Measurements from ENCODE around the gene ARHGEF2.
A peak's percentile ranks its signal among the peaks of the same experiment; 100 is the strongest.
"Not testable (repeated sequence)": the region's sequence is repeated elsewhere in the genome, so short reads cannot be mapped to it uniquely, and the experiment has no call there.

ARHGEF2 gene

GRCh38 chr1:155989242-155990004, 11.1 kb upstream of the ARHGEF2 start:
- Histone ChIP-seq H3K4me3 (ENCODE audit: low read length) (peak overlapping the region; percentile 62), H3K9me3 (replicated peaks; ENCODE audit: low read length) (no peaks in the 10 kb centered on the region), H3K27me3 (ENCODE audit: control insufficient read depth, insufficient read depth, low read length) (no peaks in the 10 kb centered on the region), H3K9ac (ENCODE audit: low read depth, low read length) (peak overlapping the region; percentile 35), H3K4me1 (ENCODE audit: control insufficient read depth, insufficient read depth, low read length) (peaks cover 11% of the 10 kb centered on the region), H3K4me2 (ENCODE audit: low read length) (peak overlapping the region; percentile 80), H3K36me3 (ENCODE audit: insufficient read depth, low read length) (no peaks in the 10 kb centered on the region)

- H3K4me2 ChIP-seq (ENCODE audit: low read length); H3K4me3 ChIP-seq (ENCODE audit: low read length); H3K36me3 ChIP-seq (ENCODE audit: insufficient read depth, low read length); H3K27me3 ChIP-seq (ENCODE audit: control insufficient read depth, insufficient read depth, low read length); H3K9me3 ChIP-seq (replicated peaks; ENCODE audit: low read length); H3K9ac ChIP-seq (ENCODE audit: low read depth, low read length): not testable (repeated sequence)
- peaks cover 48% of the 10 kb centered on the region for H3K4me1 ChIP-seq (ENCODE audit: control insufficient read depth, insufficient read depth, low read length)
These were observed 6.7 kb upstream of the ARHGEF2 start for GRCh38 chr1:155984903-155985645.

- no peak overlapping the region for H3K4me3 ChIP-seq (ENCODE audit: low read length)
- no peak overlapping the region for H3K9ac ChIP-seq (ENCODE audit: low read depth, low read length)
- H3K27me3 ChIP-seq (ENCODE audit: control insufficient read depth, insufficient read depth, low read length): no peaks in the 10 kb centered on the region
- no peak overlapping the region for H3K4me2 ChIP-seq (ENCODE audit: low read length)
- H3K4me1 ChIP-seq (ENCODE audit: control insufficient read depth, insufficient read depth, low read length): peaks cover 56% of the 10 kb centered on the region
- no peaks in the 10 kb centered on the region for H3K9me3 ChIP-seq (replicated peaks; ENCODE audit: low read length)
- H3K36me3 ChIP-seq (ENCODE audit: insufficient read depth, low read length): no peaks in the 10 kb centered on the region
These were observed 6.0 kb upstream of the ARHGEF2 start for GRCh38 chr1:155984341-155984740.

- no peaks in the 10 kb centered on the region for H3K27me3 ChIP-seq (ENCODE audit: control insufficient read depth, insufficient read depth, low read length)
- H3K4me1 ChIP-seq (ENCODE audit: control insufficient read depth, insufficient read depth, low read length): peaks cover 56% of the 10 kb centered on the region
- no peaks in the 10 kb centered on the region for H3K36me3 ChIP-seq (ENCODE audit: insufficient read depth, low read length)
- no peaks in the 10 kb centered on the region for H3K9me3 ChIP-seq (replicated peaks; ENCODE audit: low read length)
- peak overlapping the region; percentile 99 for H3K4me2 ChIP-seq (ENCODE audit: low read length)
- peak overlapping the region; percentile 54 for H3K9ac ChIP-seq (ENCODE audit: low read depth, low read length)
- H3K4me3 ChIP-seq (ENCODE audit: low read length): peak overlapping the region; percentile 40
These were observed 5.1 kb upstream of the ARHGEF2 start for GRCh38 chr1:155983191-155984024.

GRCh38 chr1:155982106-155982505, 3.8 kb upstream of the ARHGEF2 start:
- Histone ChIP-seq H3K9ac (ENCODE audit: low read depth, low read length) (no peak overlapping the region), H3K36me3 (ENCODE audit: insufficient read depth, low read length) (no peaks in the 10 kb centered on the region), H3K9me3 (replicated peaks; ENCODE audit: low read length) (no peaks in the 10 kb centered on the region), H3K4me3 (ENCODE audit: low read length) (peak overlapping the region; percentile 25), H3K27me3 (ENCODE audit: control insufficient read depth, insufficient read depth, low read length) (no peaks in the 10 kb centered on the region), H3K4me1 (ENCODE audit: control insufficient read depth, insufficient read depth, low read length) (peaks cover 59% of the 10 kb centered on the region), H3K4me2 (ENCODE audit: low read length) (peak overlapping the region; percentile 99)

GRCh38 chr1:155981266-155982088, 3.1 kb upstream of the ARHGEF2 start:
- Histone ChIP-seq H3K4me2 (ENCODE audit: low read length) (peak overlapping the region; percentile 99), H3K36me3 (ENCODE audit: insufficient read depth, low read length) (no peaks in the 10 kb centered on the region), H3K4me1 (ENCODE audit: control insufficient read depth, insufficient read depth, low read length) (peaks cover 64% of the 10 kb centered on the region), H3K4me3 (ENCODE audit: low read length) (peak overlapping the region; percentile 25), H3K9me3 (replicated peaks; ENCODE audit: low read length) (no peaks in the 10 kb centered on the region), H3K27me3 (ENCODE audit: control insufficient read depth, insufficient read depth, low read length) (no peaks in the 10 kb centered on the region), H3K9ac (ENCODE audit: low read depth, low read length) (no peak overlapping the region)

DNA sequence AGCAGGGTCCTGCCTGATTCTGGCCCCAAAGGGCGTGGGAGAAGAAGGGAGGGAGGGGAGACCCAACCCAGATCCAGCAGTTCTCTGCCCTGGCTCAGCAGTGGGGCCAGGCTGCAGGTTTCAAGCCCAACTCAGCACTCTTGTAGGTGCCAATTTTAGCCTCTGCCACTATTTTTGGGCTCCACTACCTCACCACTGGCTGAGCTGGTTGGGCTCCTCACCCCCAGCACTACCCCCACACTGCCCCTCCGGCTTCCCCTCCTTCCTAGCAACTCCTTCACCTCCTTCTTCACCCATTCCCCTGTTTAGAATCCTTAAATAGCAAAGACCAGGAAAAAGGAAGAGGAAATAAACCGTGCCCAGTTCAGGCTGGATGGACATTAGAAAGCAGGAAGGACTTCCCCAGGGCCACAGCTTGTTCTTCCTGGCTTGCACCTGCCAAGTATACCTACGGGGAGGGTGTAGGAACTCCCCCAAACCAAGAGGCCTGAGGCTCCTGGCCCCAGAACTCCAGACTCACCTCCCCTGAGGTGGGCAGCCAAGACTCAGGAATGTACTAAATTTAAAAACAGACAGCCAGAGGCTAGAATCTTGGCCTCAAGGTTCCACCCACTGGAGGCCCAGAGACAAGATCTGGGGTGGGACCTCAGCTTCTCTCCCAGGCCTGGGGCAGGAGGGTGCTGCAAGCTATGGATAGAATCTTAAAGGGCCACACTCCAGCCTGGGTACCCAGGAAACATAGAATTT, 1.4 kb upstream of the ARHGEF2 start:
- H3K9me3 ChIP-seq (replicated peaks; ENCODE audit: low read length): no peaks in the 10 kb centered on the region
- H3K9ac ChIP-seq (ENCODE audit: low read depth, low read length): peak overlapping the region; percentile 92
- peak overlapping the region; percentile 88 for H3K4me3 ChIP-seq (ENCODE audit: low read length)
- H3K36me3 ChIP-seq (ENCODE audit: insufficient read depth, low read length): no peaks in the 10 kb centered on the region
- no peaks in the 10 kb centered on the region for H3K27me3 ChIP-seq (ENCODE audit: control insufficient read depth, insufficient read depth, low read length)
- H3K4me2 ChIP-seq (ENCODE audit: low read length): peak overlapping the region; percentile 99
- peaks cover 81% of the 10 kb centered on the region for H3K4me1 ChIP-seq (ENCODE audit: control insufficient read depth, insufficient read depth, low read length)

DNA sequence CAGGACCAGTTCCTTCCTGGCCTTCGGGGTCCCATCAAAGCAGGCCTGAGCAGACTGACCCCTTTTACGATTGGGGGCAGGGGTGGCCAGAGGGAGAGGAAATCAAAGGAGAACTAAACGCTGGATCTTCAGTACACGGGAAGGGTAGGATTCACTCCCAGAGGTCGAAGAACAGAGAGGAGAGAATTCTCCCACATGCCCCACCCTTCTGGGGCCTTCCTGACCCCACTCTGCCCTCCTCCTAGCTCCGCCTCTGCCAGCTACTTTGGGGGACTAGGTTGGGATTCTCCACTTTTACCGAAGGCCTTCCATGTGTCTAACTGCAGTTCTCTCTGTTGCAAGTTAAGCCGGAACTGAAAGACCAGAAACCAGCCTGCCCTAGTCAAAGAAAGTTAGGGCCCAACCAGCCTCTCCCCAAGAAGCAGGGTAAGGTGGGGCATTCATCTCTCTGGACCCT, 654 bp upstream of the ARHGEF2 start:
- Histone ChIP-seq H3K9me3 (replicated peaks; ENCODE audit: low read length) (no peaks in the 10 kb centered on the region), H3K4me1 (ENCODE audit: control insufficient read depth, insufficient read depth, low read length) (peaks cover 86% of the 10 kb centered on the region), H3K4me2 (ENCODE audit: low read length) (peak overlapping the region; percentile 99), H3K36me3 (ENCODE audit: insufficient read depth, low read length) (no peaks in the 10 kb centered on the region), H3K4me3 (ENCODE audit: low read length) (peak overlapping the region; percentile 88), H3K27me3 (ENCODE audit: control insufficient read depth, insufficient read depth, low read length) (no peaks in the 10 kb centered on the region), H3K9ac (ENCODE audit: low read depth, low read length) (peak overlapping the region; percentile 92)

DNA sequence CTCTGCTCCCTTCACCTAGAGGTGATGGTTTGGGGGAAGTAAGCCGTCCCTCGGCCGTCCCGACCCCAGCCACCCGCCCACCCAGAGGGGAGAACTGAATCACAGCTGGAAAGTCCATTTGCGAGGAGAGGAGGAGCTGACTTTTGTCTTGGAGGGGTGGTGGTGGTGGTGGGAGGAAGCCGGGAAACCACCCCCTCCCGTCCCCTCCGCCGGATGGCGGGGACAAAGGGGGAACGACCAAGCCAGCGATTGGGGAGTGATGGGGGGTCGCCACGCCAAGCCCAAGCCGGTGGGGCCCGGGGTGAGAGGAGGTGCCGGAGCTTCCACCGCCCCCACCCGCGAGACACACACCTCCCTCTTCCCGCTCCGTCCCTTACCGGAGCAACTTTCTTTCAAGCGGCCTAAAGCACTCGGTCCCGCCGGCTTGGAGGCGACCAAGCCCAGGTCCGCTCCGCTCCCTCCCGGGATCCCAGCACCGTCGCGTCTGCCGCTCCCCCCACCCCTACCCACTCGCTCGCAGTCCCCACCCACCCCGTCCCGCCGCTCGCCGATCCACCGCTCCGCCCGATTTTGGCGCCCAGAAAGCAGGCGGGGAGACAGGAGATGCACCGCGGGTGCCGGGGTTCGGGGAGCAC, 540 bp downstream of the ARHGEF2 start:
- peak overlapping the region; percentile 99 for H3K4me2 ChIP-seq (ENCODE audit: low read length)
- peaks cover 1% of the 10 kb centered on the region for H3K36me3 ChIP-seq (ENCODE audit: insufficient read depth, low read length)
- peak overlapping the region; percentile 92 for H3K9ac ChIP-seq (ENCODE audit: low read depth, low read length)
- no peaks in the 10 kb centered on the region for H3K9me3 ChIP-seq (replicated peaks; ENCODE audit: low read length)
- no peaks in the 10 kb centered on the region for H3K27me3 ChIP-seq (ENCODE audit: control insufficient read depth, insufficient read depth, low read length)
- peak overlapping the region; percentile 88 for H3K4me3 ChIP-seq (ENCODE audit: low read length)
- peaks cover 80% of the 10 kb centered on the region for H3K4me1 ChIP-seq (ENCODE audit: control insufficient read depth, insufficient read depth, low read length)

Measured in skeletal muscle satellite cell (primary cell).